Mesendoderm (in vitro differentiated cells): ENCODE data around the gene NLGN1.

ENCODE experiments used
- DNase-seq: peaks from one replicate; pipeline ENCODE4 v3.0.0; 2013
- H2AK5ac ChIP-seq: 2 replicates; pipeline ENCODE4 v1.6.1; 2013; ENCODE audit warnings: low read length, inconsistent platforms
- H2BK120ac ChIP-seq: 2 replicates; pipeline ENCODE4 v1.6.1; 2013; ENCODE audit warnings: low read depth, mild to moderate bottlenecking, low read length, moderate library complexity, mixed read lengths
- H2BK15ac ChIP-seq: replicated peaks from 2 replicates; pipeline ENCODE4 v1.6.1; 2013; ENCODE audit warnings: low read depth, mild to moderate bottlenecking, moderate library complexity
- H2BK5ac ChIP-seq: 2 replicates; pipeline ENCODE4 v1.6.1; 2013; ENCODE audit warnings: low read length, inconsistent platforms
- H3K18ac ChIP-seq: 2 replicates; pipeline ENCODE4 v1.6.1; 2013; ENCODE audit warnings: mild to moderate bottlenecking, low read length, mixed read lengths
- H3K23ac ChIP-seq: one replicate; pipeline ENCODE4 v1.6.1; 2013; ENCODE audit warnings: low read length
- H3K27ac ChIP-seq: 2 replicates; pipeline ENCODE4 v1.5.1; 2013; ENCODE audit warnings: low read depth, mild to moderate bottlenecking, inconsistent platforms, low read length, moderate library complexity
- H3K27me3 ChIP-seq: 2 replicates; pipeline ENCODE4 v1.6.1; 2013; ENCODE audit warnings: low read length, control low read depth, mild to moderate bottlenecking, inconsistent platforms; ENCODE audit not compliant: insufficient read depth, poor library complexity
- H3K36me3 ChIP-seq: 2 replicates; pipeline ENCODE4 v1.6.1; 2013; ENCODE audit warnings: low read length, inconsistent platforms; ENCODE audit not compliant: control insufficient read depth, insufficient read depth
- H3K4ac ChIP-seq: one replicate; pipeline ENCODE4 v1.6.1; 2013; ENCODE audit warnings: low read depth, mild to moderate bottlenecking, low read length, moderate library complexity
- H3K4me1 ChIP-seq: 2 replicates; pipeline ENCODE4 v1.6.1; 2013; ENCODE audit warnings: low read depth, low read length, inconsistent platforms; ENCODE audit not compliant: control insufficient read depth
- H3K4me2 ChIP-seq: 2 replicates; pipeline ENCODE4 v1.6.1; 2013; ENCODE audit warnings: low read length
- H3K4me3 ChIP-seq: 2 replicates; pipeline ENCODE4 v1.5.1; 2013; ENCODE audit warnings: mild to moderate bottlenecking, low read length
- H3K56ac ChIP-seq: one replicate; pipeline ENCODE4 v1.6.1; 2013; ENCODE audit warnings: low read length
- H3K79me1 ChIP-seq: 2 replicates; pipeline ENCODE4 v1.6.1; 2013; ENCODE audit warnings: low read length, inconsistent platforms
- H3K79me2 ChIP-seq: 2 replicates; pipeline ENCODE4 v1.6.1; 2013; ENCODE audit warnings: mild to moderate bottlenecking, low read length; ENCODE audit not compliant: control insufficient read depth, insufficient read depth
- H3K9ac ChIP-seq: 2 replicates; pipeline ENCODE4 v1.6.1; 2013; ENCODE audit warnings: low read length, inconsistent platforms
- H4K5ac ChIP-seq: one replicate; pipeline ENCODE4 v1.6.1; 2013; ENCODE audit warnings: low read length
- H4K8ac ChIP-seq: one replicate; pipeline ENCODE4 v1.6.1; 2013; ENCODE audit warnings: low read depth, mild to moderate bottlenecking, control low read depth, low read length, moderate library complexity
- WGBS: extraction: QIAGEN DNeasy Blood & Tissue Kit; methylation state at CpG from one replicate; pipeline ENCODE4 v1.1.7; 2013; ENCODE audit warnings: low lambda C conversion rate, missing lambda C conversion rate; ENCODE audit not compliant: insufficient coverage; ENCODE audit errors: extremely low coverage; 5-methylcytosine and 5-hydroxymethylcytosine counted together

NLGN1 gene

GRCh38 chr3:173737167-173737808 is 339.7 kb downstream of the NLGN1 start:
- Histone ChIP-seq H2BK120ac (no peak overlapping the region), H3K4me3 (no peak overlapping the region), H3K36me3 (no peaks in the 10 kb centered on the region), H4K8ac (no peak overlapping the region), H3K56ac (no peak overlapping the region), H3K4me2 (no peak overlapping the region), H3K27ac (no peak overlapping the region), H3K79me2 (no peaks in the 10 kb centered on the region), H3K18ac (no peak overlapping the region), H3K79me1 (no peaks in the 10 kb centered on the region), H2AK5ac (no peak overlapping the region), H2BK5ac (no peak overlapping the region), H3K23ac (no peak overlapping the region), H3K4me1 (no peaks in the 10 kb centered on the region), H3K27me3 (no peaks in the 10 kb centered on the region), H4K5ac (no peak overlapping the region), H3K9ac (no peak overlapping the region), H3K4ac (no peak overlapping the region), H2BK15ac (no peak overlapping the region)
- WGBS: no CpG with 5 or more reads among the region's 2 CpGs
- DNase-seq: no peak

- Histone ChIP-seq H3K36me3 (no peaks in the 10 kb centered on the region), H3K27ac (no peak overlapping the region), H3K9ac (no peak overlapping the region), H3K79me1 (no peaks in the 10 kb centered on the region), H3K4me1 (no peaks in the 10 kb centered on the region), H3K79me2 (no peaks in the 10 kb centered on the region), H3K27me3 (no peaks in the 10 kb centered on the region), H3K18ac (no peak overlapping the region), H3K4ac (no peak overlapping the region), H3K56ac (no peak overlapping the region), H4K8ac (no peak overlapping the region), H4K5ac (no peak overlapping the region), H3K4me2 (no peak overlapping the region), H3K23ac (no peak overlapping the region), H2BK15ac (no peak overlapping the region), H2BK120ac (no peak overlapping the region), H2AK5ac (no peak overlapping the region), H3K4me3 (no peak overlapping the region), H2BK5ac (no peak overlapping the region)
- DNase-seq: no peak
- WGBS: no CpG with 5 or more reads among the region's 2 CpGs
These were observed 342.2 kb downstream of the NLGN1 start for GRCh38 chr3:173739726-173740125.

- H3K56ac ChIP-seq: no peak overlapping the region
- WGBS: no CpG with 5 or more reads among the region's 1 CpG
- no peak overlapping the region for H3K4me2 ChIP-seq
- no peak overlapping the region for H3K9ac ChIP-seq
- H3K4ac ChIP-seq: no peak overlapping the region
- no peaks in the 10 kb centered on the region for H3K4me1 ChIP-seq
- no peak overlapping the region for H2AK5ac ChIP-seq
- H3K23ac ChIP-seq: no peak overlapping the region
- no peak overlapping the region for H4K8ac ChIP-seq
- no peak overlapping the region for H4K5ac ChIP-seq
- no peak overlapping the region for H3K27ac ChIP-seq
- H3K79me1 ChIP-seq: no peaks in the 10 kb centered on the region
- no peak overlapping the region for H2BK15ac ChIP-seq
- no peak overlapping the region for H3K18ac ChIP-seq
- no peak overlapping the region for H2BK5ac ChIP-seq
- no peak overlapping the region for H3K4me3 ChIP-seq
- no peaks in the 10 kb centered on the region for H3K27me3 ChIP-seq
- H2BK120ac ChIP-seq: no peak overlapping the region
- no peak for DNase-seq
- H3K79me2 ChIP-seq: no peaks in the 10 kb centered on the region
- H3K36me3 ChIP-seq: no peaks in the 10 kb centered on the region
These were observed 344.9 kb downstream of the NLGN1 start for GRCh38 chr3:173742491-173742890.

GRCh38 chr3:173743111-173743510 is 345.6 kb downstream of the NLGN1 start:
- Histone ChIP-seq H3K4me2 (no peak overlapping the region), H2BK120ac (no peak overlapping the region), H2AK5ac (no peak overlapping the region), H3K4me3 (no peak overlapping the region), H3K79me2 (no peaks in the 10 kb centered on the region), H3K18ac (no peak overlapping the region), H3K27ac (no peak overlapping the region), H3K9ac (no peak overlapping the region), H3K4me1 (no peaks in the 10 kb centered on the region), H3K56ac (no peak overlapping the region), H3K23ac (no peak overlapping the region), H2BK5ac (no peak overlapping the region), H4K5ac (no peak overlapping the region), H3K27me3 (no peaks in the 10 kb centered on the region), H3K36me3 (no peaks in the 10 kb centered on the region), H4K8ac (no peak overlapping the region), H3K79me1 (no peaks in the 10 kb centered on the region), H2BK15ac (no peak overlapping the region), H3K4ac (no peak overlapping the region)
- DNase-seq: no peak
- WGBS: no CpG with 5 or more reads among the region's 3 CpGs

- DNase-seq: no peak
- no CpG with 5 or more reads among the region's 1 CpG for WGBS
- H3K27ac ChIP-seq: no peak overlapping the region
These were observed 346.0 kb downstream of the NLGN1 start for GRCh38 chr3:173743516-173743915.

GRCh38 chr3:173744479-173744878 is 346.9 kb downstream of the NLGN1 start:
- H2AK5ac ChIP-seq: no peak overlapping the region
- no peak overlapping the region for H3K18ac ChIP-seq
- H2BK120ac ChIP-seq: no peak overlapping the region
- H3K4me2 ChIP-seq: no peak overlapping the region
- no CpG with 5 or more reads among the region's 3 CpGs for WGBS
- no peaks in the 10 kb centered on the region for H3K4me1 ChIP-seq
- no peak for DNase-seq
- no peak overlapping the region for H3K4me3 ChIP-seq
- no peak overlapping the region for H4K8ac ChIP-seq
- H3K36me3 ChIP-seq: no peaks in the 10 kb centered on the region
- H2BK5ac ChIP-seq: no peak overlapping the region
- no peaks in the 10 kb centered on the region for H3K79me2 ChIP-seq
- H3K27me3 ChIP-seq: no peaks in the 10 kb centered on the region
- H3K9ac ChIP-seq: no peak overlapping the region
- no peak overlapping the region for H2BK15ac ChIP-seq
- no peak overlapping the region for H3K4ac ChIP-seq
- H3K27ac ChIP-seq: no peak overlapping the region
- no peak overlapping the region for H3K23ac ChIP-seq
- no peak overlapping the region for H3K56ac ChIP-seq
- H4K5ac ChIP-seq: no peak overlapping the region
- no peaks in the 10 kb centered on the region for H3K79me1 ChIP-seq

More at GRCh38 chr3:173743516-173743915, 346.0 kb downstream of the NLGN1 start:
- Histone ChIP-seq H3K56ac (no peak overlapping the region), H2BK15ac (no peak overlapping the region), H3K9ac (no peak overlapping the region), H3K18ac (no peak overlapping the region), H2AK5ac (no peak overlapping the region), H4K8ac (no peak overlapping the region), H3K79me2 (no peaks in the 10 kb centered on the region), H3K4ac (no peak overlapping the region), H3K27me3 (no peaks in the 10 kb centered on the region), H2BK120ac (no peak overlapping the region), H3K23ac (no peak overlapping the region), H2BK5ac (no peak overlapping the region), H3K4me1 (no peaks in the 10 kb centered on the region), H3K4me3 (no peak overlapping the region), H3K79me1 (no peaks in the 10 kb centered on the region), H3K36me3 (no peaks in the 10 kb centered on the region), H3K4me2 (no peak overlapping the region), H4K5ac (no peak overlapping the region)
